Measurements from ENCODE around the gene IFI27L1. TPM values are rescaled to one million over a fixed set of nuclear protein-coding genes. Genes with fewer than 3 reads are reported as not detected.

IFI27L1 gene
- total RNA-seq, 1 donor = 9.9 TPM

DNA sequence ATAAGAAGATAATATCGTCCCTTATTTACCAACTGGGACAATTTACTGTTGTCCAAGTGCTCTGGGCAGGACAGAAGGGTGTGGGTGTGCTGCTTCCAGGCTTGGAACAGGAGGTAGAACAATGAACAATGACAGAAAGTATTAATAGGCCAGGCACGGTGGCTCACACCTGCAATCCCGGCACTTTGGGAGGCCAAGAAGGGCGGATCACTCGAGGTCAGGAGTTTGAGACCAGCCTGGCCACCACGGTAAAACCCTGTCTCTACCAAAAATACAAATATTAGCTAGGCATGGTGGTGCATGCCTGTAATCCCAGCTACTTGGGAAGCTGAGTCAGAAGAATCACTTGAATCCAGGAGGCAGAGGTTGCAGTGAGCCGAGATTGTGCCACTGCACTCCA, 32.0 kb downstream of the IFI27L1 start:
- TF ChIP-seq, protein P1, sequence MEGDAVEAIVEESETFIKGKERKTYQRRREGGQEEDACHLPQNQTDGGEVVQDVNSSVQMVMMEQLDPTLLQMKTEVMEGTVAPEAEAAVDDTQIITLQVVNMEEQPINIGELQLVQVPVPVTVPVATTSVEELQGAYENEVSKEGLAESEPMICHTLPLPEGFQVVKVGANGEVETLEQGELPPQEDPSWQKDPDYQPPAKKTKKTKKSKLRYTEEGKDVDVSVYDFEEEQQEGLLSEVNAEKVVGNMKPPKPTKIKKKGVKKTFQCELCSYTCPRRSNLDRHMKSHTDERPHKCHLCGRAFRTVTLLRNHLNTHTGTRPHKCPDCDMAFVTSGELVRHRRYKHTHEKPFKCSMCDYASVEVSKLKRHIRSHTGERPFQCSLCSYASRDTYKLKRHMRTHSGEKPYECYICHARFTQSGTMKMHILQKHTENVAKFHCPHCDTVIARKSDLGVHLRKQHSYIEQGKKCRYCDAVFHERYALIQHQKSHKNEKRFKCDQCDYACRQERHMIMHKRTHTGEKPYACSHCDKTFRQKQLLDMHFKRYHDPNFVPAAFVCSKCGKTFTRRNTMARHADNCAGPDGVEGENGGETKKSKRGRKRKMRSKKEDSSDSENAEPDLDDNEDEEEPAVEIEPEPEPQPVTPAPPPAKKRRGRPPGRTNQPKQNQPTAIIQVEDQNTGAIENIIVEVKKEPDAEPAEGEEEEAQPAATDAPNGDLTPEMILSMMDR (IDR thresholded peaks at IDR 0.05; ENCODE audit: insufficient read depth, low read depth, low read length) = no peak
- no peak for DNase-seq (ENCODE audit: low read depth)
- no peak overlapping the region for H3K4me3 ChIP-seq (ENCODE audit: low read depth, low read length)

DNA sequence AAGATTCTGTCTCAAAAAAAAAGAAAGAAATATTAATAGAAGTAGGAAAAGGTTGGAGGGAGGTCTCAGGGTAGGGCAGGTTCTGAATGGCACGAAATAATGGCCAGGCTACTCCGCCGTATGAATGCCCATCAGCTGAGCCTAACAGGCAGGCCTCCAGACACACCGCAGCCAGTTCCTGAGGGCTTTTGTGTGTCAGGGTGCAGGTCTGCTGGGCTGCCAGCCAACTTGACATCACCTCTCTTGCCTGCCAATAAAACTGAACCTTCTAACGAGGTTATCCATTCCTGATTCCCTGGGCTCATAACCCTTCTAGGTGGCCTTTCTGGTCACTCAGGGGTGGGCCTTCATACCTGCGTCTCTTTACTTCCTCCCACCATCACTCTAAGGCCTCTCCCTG, 32.4 kb downstream of the IFI27L1 start:
- H3K4me3 ChIP-seq (ENCODE audit: low read depth, low read length) = no peak overlapping the region
- TF ChIP-seq, protein P1 (IDR thresholded peaks at IDR 0.05; ENCODE audit: insufficient read depth, low read depth, low read length) = no peak
- DNase-seq (ENCODE audit: low read depth) = no peak

DNA sequence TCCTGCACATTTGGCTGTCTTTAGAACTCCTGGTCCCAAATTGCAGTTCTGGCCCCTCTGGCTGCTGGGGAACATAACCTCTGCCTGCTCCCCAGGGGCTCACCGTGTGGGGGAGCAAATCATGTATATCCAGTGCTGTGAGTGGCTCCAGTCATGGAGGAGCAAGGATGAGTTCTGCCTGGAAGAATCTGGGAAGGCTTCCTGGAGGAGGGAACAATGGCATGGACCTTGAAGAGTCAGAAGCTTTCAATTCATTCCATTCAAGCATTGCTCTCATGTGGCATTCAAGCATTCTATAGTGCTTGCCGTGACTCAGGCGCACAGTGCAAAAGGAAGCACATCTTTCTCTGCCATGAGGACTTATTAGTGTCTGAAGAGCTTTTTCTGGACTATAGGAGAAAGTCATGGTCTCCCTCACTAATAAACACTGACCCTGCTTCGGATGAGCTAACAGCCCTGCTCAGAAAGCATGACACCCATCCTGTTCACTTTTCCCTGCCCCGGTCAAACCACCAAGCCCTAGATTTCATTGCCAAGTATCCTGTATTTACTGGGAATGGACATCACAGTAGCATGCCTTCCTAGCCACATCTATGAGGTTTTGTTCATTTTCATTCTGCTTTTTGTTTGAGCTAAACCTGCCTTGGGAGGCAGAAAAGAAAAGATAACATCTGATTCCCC, 32.9 kb downstream of the IFI27L1 start:
- H3K4me3 ChIP-seq (ENCODE audit: low read depth, low read length) = no peak overlapping the region
- DNase-seq (ENCODE audit: low read depth) = peak; percentile 24
- TF ChIP-seq, protein P1 (IDR thresholded peaks at IDR 0.05; ENCODE audit: insufficient read depth, low read depth, low read length) = no peak

DNA sequence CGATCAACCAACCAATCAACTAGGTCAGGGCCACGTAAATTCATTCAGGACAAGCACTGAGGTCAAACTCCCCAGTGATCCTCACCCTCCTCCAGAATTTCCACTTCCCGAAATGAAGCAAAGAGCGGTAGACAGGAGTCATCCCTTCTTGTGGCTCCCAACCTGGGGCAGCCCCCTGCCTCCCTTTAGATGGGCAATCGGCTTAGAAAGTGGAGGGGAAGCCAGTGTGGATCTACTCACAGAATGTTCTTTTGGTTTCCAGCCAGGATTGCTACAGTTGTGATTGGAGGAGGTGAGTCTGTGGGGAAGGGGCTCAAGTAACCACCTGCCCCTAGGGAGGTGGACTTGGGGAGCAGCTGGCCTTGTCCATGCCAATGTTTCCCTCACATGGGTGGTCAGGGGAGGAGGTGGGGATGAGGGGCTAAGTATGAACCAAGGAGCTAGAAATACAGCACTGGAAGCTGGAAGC, 33.5 kb downstream of the IFI27L1 start:
- TF ChIP-seq, protein P1 (IDR thresholded peaks at IDR 0.05; ENCODE audit: insufficient read depth, low read depth, low read length) = no peak
- no peak for DNase-seq (ENCODE audit: low read depth)
- H3K4me3 ChIP-seq (ENCODE audit: low read depth, low read length) = no peak overlapping the region

DNA sequence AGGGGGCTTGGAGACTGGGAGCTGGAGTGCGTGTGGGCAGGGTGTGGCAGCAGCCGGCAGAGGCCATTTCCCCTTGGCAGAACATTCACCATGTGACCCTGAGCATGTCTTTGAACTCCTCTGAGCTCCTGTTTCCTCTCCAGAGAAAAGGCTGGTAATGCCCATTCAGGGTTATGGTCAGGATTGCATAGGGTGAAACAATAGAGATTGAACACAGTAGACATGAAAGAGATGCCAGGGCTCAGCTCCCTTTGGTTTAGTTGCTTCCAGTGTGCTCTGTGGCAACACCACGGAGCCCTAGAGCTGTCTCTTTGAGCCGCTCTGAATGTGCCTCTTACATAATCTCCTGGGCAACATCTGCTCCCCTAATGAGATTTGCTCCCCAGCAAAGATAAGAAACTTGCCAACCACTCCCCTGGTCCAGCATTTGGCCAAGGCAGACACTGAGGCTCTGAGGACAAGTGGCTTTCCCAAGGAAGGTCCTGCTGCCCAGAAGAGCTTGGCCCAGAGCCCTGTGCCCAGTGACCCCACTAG, 34.0 kb downstream of the IFI27L1 start:
- no peak overlapping the region for H3K4me3 ChIP-seq (ENCODE audit: low read depth, low read length)
- DNase-seq (ENCODE audit: low read depth) = no peak

DNA sequence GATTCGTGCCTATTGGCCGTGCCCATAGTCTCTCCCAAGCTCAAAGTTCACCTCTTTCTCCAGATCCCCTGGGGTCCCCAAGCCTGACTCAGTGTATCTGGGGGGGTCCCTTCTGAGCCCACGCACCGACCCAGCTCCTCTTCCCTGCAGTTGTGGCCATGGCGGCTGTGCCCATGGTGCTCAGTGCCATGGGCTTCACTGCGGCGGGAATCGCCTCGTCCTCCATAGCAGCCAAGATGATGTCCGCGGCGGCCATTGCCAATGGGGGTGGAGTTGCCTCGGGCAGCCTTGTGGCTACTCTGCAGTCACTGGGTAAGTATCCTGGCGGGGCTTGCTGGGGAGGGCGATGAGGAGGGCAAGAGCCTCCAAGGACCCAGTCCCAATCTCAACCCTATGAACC, 34.5 kb downstream of the IFI27L1 start:
- TF ChIP-seq, protein P1 (IDR thresholded peaks at IDR 0.05; ENCODE audit: insufficient read depth, low read depth, low read length) = no peak
- H3K4me3 ChIP-seq (ENCODE audit: low read depth, low read length) = no peak overlapping the region
- no peak for DNase-seq (ENCODE audit: low read depth)

More for the DNA sequence above, 34.0 kb downstream of the IFI27L1 start:
- TF ChIP-seq, protein P1 (IDR thresholded peaks at IDR 0.05; ENCODE audit: insufficient read depth, low read depth, low read length) = no peak
